HEK293 (cell line): Measurements from ENCODE around the gene IGF2R.

Source experiments
- CTCF ChIA-PET: fragments of 350-600 bp; formaldehyde crosslinking; extraction: SDS; loops from one replicate; lab custom pipeline; 2021; ENCODE audit warnings: antibody characterized with exemption; lab: Yijun Ruan, JAX
- POLR2A ChIA-PET: fragments of 300-600 bp; formaldehyde crosslinking; extraction: SDS; loops from one replicate; lab custom pipeline; 2020; ENCODE audit warnings: antibody characterized with exemption, inconsistent platforms; lab: Yijun Ruan, JAX
- H3K27ac ChIP-seq: fragments of 200-500 bp; sonication (Bioruptor generic); 2 replicates; pipeline ENCODE4 v1.5.1; 2014; ENCODE audit warnings: low read depth, low read length, control low read depth, inconsistent platforms; ENCODE audit errors: extremely low read depth
- H3K36me3 ChIP-seq, 2 experiments: fragments of 200-500 bp in 1 of 2; sonication (Bioruptor generic) in 1 of 2; 1 replicate in 1 of 2; 2 replicates in 1 of 2; pipeline ENCODE4 v1.5.1; 2014 to 2017; ENCODE audit warnings: inconsistent platforms in 2 of 2, low read length in 2 of 2; ENCODE audit not compliant: control insufficient read depth in 2 of 2, insufficient read depth in 1 of 2
- H3K4me1 ChIP-seq: fragments of 200-500 bp; sonication (Bioruptor generic); 2 replicates; pipeline ENCODE4 v1.5.1; 2014; ENCODE audit warnings: mild to moderate bottlenecking, low read length, inconsistent platforms; ENCODE audit not compliant: control insufficient read depth, insufficient read depth
- H3K4me3 ChIP-seq: 2 replicates; pipeline ENCODE4 v1.5.1; 2011; ENCODE audit warnings: low read depth, mild to moderate bottlenecking, control low read depth, low read length, moderate library complexity
- H3K9me3 ChIP-seq: fragments of 200-500 bp; sonication (Bioruptor generic); 2 replicates; pipeline ENCODE4 v1.5.1; 2014; ENCODE audit warnings: low read depth, low read length, inconsistent platforms; ENCODE audit not compliant: control insufficient read depth, insufficient read depth
- MYNN ChIP-seq: fragments of 450-650 bp; formaldehyde crosslinking; IDR thresholded peaks from 2 replicates; pipeline ENCODE4 v1.5.1; 2016; ENCODE audit warnings: missing biosample characterization, missing genetic modification characterization, borderline replicate concordance
- SCRT1 ChIP-seq: fragments of 450-650 bp; formaldehyde crosslinking; IDR thresholded peaks from 2 replicates; pipeline ENCODE4 v1.5.1; 2016; ENCODE audit warnings: missing biosample characterization, missing genetic modification characterization, borderline replicate concordance
- ZBTB48 ChIP-seq: fragments of 450-650 bp; formaldehyde crosslinking; IDR thresholded peaks from 2 replicates; pipeline ENCODE4 v1.5.1; 2016; ENCODE audit warnings: missing biosample characterization, missing genetic modification characterization
- ZNF112 ChIP-seq: fragments of 450-650 bp; formaldehyde crosslinking; IDR thresholded peaks from 2 replicates; pipeline ENCODE4 v1.5.0; 2017; ENCODE audit warnings: missing biosample characterization, missing genetic modification characterization
- ZNF274 ChIP-seq, 2 experiments: fragments of 200-500 bp in 1 of 2; fragments of 450-650 bp in 1 of 2; sonication (Bioruptor generic) in 1 of 2; formaldehyde crosslinking in 1 of 2; IDR thresholded peaks; 2 replicates each; pipeline versions ENCODE4 v1.5.1 to v1.6.1; 2014 to 2016; ENCODE audit warnings: borderline replicate concordance in 1 of 2, inconsistent platforms in 1 of 2, low read length in 1 of 2, missing biosample characterization in 1 of 2, missing genetic modification characterization in 1 of 2
- ZNF37A ChIP-seq: fragments of 450-650 bp; IDR thresholded peaks from 2 replicates; pipeline ENCODE4 v1.5.1; 2018; ENCODE audit warnings: missing biosample characterization, missing genetic modification characterization
- ZNF398 ChIP-seq: fragments of 450-650 bp; formaldehyde crosslinking; IDR thresholded peaks from 2 replicates; pipeline ENCODE4 v1.5.1; 2017; ENCODE audit warnings: missing biosample characterization, missing genetic modification characterization
- ZNF416 ChIP-seq: fragments of 450-650 bp; formaldehyde crosslinking; IDR thresholded peaks from 2 replicates; pipeline ENCODE4 v1.5.1; 2016; ENCODE audit warnings: missing biosample characterization, missing genetic modification characterization
- ZNF473 ChIP-seq: fragments of 450-650 bp; formaldehyde crosslinking; IDR thresholded peaks from 2 replicates; pipeline ENCODE4 v1.5.1; 2017; ENCODE audit warnings: missing biosample characterization, missing genetic modification characterization
- ZNF518A ChIP-seq: fragments of 450-650 bp; formaldehyde crosslinking; conservative IDR thresholded peaks from 2 replicates; pipeline ENCODE4 v1.5.1; 2016; ENCODE audit warnings: low read depth, missing biosample characterization, missing genetic modification characterization
- ZNF549 ChIP-seq: fragments of 450-650 bp; IDR thresholded peaks from 2 replicates; pipeline ENCODE4 v1.5.1; 2018; ENCODE audit warnings: missing biosample characterization, missing genetic modification characterization, mild to moderate bottlenecking, inconsistent platforms, moderate library complexity
- ZNF639 ChIP-seq: fragments of 450-650 bp; formaldehyde crosslinking; IDR thresholded peaks from 2 replicates; pipeline ENCODE4 v1.5.1; 2016; ENCODE audit warnings: missing biosample characterization, missing genetic modification characterization
- ZNF658 ChIP-seq: fragments of 450-650 bp; formaldehyde crosslinking; IDR thresholded peaks from 2 replicates; pipeline ENCODE4; 2016; ENCODE audit warnings: missing biosample characterization, missing genetic modification characterization
- ZNF664 ChIP-seq: fragments of 450-650 bp; formaldehyde crosslinking; IDR thresholded peaks from 2 replicates; pipeline ENCODE4 v1.5.1; 2016; ENCODE audit warnings: missing biosample characterization, missing genetic modification characterization
- ZNF677 ChIP-seq: fragments of 450-650 bp; IDR thresholded peaks from 2 replicates; pipeline ENCODE4 v1.5.0; 2018; ENCODE audit warnings: missing biosample characterization, mild to moderate bottlenecking, missing genetic modification characterization, moderate library complexity
- ZSCAN30 ChIP-seq: fragments of 450-650 bp; IDR thresholded peaks from 2 replicates; pipeline ENCODE4 v1.5.1; 2018; ENCODE audit warnings: missing biosample characterization, mild to moderate bottlenecking, missing genetic modification characterization, moderate library complexity
- ZXDB ChIP-seq: fragments of 450-650 bp; formaldehyde crosslinking; IDR thresholded peaks from 2 replicates; pipeline ENCODE4 v1.5.1; 2016; ENCODE audit warnings: missing biosample characterization, missing genetic modification characterization

The IGF2R gene

GRCh38 chr6:159926542-159927203 is 42.2 kb upstream of the IGF2R start:
- no peaks in the 10 kb centered on the region for H3K9me3 ChIP-seq
- TF ChIP-seq ZNF677 (tag by site-specific recombination) (no peak), ZNF398 (tag by site-specific recombination) (no peak), ZNF112 (tag by site-specific recombination) (no peak), ZNF37A (tag by site-specific recombination) (no peak), SCRT1 (tag by site-specific recombination) (no peak), ZNF658 (tag by site-specific recombination) (no peak), ZNF274 (IDR thresholded peaks at IDR 0.05; ENCODE audit: low read length) (no peak), ZNF274 (tag by site-specific recombination; IDR thresholded peaks at IDR 0.05; ENCODE audit: borderline replicate concordance) (no peak), MYNN (tag by site-specific recombination) (no peak), ZNF518A (tag by site-specific recombination) (no peak), ZNF473 (tag by site-specific recombination) (no peak), ZXDB (tag by site-specific recombination) (no peak), ZSCAN30 (no peak), ZNF549 (tag by site-specific recombination) (no peak), ZBTB48 (tag by site-specific recombination) (no peak), ZNF416 (no peak), ZNF664 (tag by site-specific recombination) (no peak), ZNF639 (tag by site-specific recombination) (no peak)
- H3K4me1 ChIP-seq: no peaks in the 10 kb centered on the region
- H3K4me3 ChIP-seq: no peak overlapping the region
- no peaks in the 10 kb centered on the region for H3K36me3 ChIP-seq
- POLR2A ChIA-PET: no interaction called here
- H3K27ac ChIP-seq: no peak overlapping the region
- CTCF ChIA-PET: interaction anchor here (1.2 kb wide), 1 partner anchor 12 kb away, joined by 3 read pairs; no protein-coding TSS in a partner anchor
